Right lung (tissue), 5 donors: Measurements from ENCODE around the gene FZD4. TPM values are rescaled to one million over a fixed set of nuclear protein-coding genes. Genes with fewer than 3 reads are reported as not detected.
A peak's percentile ranks its signal among the peaks of the same experiment; 100 is the strongest.
"Not testable (repeated sequence)": the region's sequence is repeated elsewhere in the genome, so short reads cannot be mapped to it uniquely, and the experiment has no call there.

Experiments
- DNase-seq, 2 donors: peaks; one replicate each; pipeline ENCODE4 v3.0.0-alpha.2; 2013
- polyA plus RNA-seq, 5 donors: library from polyadenylated mRNA; unstranded; fragments of 120-200 nt; gene quantifications; one replicate each; pipeline versions ENCODE4 v1.2.1 to v1.2.3, GENCODE V29; 2013; ENCODE audit warnings: inconsistent platforms in 1 of 5, low replicate concordance in 1 of 5; ENCODE audit not compliant: insufficient read length in 5 of 5, insufficient read depth in 1 of 5

Gene FZD4
- polyA plus RNA-seq, 5 donors, result 21.0 to 27.1 (median 24.4) TPM

DNA sequence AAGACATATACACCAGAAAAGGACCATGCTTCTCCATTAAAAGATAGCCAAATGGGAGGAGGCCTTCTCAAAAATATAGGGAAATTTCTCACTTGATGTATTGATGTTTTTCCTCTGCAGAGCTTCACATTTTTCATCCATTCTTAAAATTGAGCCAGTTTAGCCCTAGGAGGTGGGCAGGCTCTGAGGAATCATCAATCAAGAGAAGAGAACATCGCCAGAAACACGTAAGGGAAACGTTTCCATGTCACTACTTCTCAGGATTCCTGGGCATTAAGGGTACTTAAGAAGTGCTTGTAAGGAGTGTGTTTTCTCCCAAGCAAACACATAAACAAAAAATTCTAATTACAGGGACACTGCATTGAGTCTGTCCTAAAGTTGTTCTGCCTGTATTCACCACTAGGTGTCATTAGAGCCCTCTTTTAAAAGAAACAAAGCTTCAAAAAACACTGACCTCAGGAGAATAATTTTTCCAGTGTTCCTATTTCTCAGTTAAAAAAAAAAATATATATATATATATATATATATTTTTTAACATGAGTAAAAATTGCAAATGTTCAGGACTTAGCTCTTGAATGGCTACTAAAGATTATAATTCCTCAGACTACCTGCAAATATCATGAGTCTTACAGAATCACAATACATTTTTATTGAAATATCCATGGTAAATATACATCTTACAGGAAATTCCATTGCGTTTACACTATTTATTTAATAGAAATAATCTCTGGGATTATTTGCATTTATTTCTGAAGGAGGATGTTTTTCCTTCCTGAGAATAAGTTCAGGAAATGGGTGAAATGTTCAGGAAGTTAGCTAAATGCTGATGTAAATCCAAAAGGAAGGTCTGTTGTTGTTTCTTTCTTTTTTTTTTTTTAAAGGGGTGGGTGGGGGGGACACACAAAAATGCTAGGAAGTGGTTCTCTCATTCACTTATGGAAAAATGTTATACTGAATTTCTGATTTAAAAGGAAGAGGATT, 16.0 kb downstream of the FZD4 start:
- DNase-seq, result peak in 1 of 2 donors; percentile 68

DNA sequence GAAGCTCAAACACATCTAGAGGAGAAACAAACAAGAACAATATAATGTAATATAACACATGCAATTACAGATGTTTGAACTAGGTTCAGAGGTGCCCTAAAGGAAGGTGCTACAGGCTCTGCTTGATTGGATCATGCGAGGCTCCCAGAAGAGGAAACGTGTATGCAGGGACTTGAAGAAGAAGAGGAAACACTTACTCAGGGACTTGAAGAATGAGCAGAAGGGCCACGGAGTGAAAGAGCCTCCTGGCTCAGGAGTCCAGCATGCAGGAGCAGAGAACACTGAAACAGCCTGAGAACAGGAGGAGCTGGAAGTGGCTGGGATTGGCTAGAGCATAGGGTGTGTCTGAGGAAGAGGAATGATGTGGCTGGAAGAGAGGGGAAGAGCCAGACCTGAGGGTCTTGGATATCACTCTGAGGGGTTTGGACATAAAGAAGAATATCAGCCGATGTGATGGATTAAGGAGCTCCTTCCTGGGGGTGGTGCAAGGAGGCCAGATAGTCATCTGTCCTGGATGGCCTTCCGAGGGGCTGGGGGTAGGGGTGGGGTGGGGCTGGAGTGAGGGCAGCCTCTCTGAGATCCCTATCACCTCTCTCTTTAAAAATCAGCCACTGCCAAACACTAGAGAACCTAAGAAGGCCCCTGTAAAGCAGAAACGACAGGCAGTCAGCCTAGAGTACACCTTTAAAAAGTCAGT, 16.8 kb downstream of the FZD4 start:
- no peak for DNase-seq

DNA sequence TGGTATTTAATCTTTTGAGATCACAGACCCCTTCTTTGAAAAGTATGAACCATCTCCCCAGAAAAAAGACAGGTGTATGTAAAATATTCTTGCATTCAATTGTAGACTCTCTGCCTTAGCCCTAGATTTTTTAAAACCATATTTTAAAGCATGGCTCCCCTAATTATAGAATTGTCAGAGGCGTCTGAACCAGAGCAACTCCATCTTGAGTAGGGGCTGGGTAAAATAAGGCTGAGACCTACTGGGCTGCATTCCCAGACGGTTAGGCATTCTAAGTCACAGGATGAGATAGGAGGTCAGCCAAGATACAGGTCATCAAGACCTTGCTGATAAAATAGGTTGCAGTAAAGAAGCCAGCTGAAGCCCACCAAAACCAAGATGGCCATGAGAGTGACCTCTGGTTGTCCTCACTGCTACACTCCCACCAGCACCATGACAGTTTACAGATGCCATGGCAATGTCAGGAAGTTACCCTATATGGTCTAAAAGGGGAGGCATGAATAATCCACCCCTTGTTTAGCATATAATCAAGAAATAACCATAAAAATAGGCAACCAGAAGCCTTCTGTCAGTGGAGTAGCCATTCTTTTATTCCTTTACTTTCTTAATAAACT, 17.9 kb downstream of the FZD4 start:
- not testable (repeated sequence) for DNase-seq

DNA sequence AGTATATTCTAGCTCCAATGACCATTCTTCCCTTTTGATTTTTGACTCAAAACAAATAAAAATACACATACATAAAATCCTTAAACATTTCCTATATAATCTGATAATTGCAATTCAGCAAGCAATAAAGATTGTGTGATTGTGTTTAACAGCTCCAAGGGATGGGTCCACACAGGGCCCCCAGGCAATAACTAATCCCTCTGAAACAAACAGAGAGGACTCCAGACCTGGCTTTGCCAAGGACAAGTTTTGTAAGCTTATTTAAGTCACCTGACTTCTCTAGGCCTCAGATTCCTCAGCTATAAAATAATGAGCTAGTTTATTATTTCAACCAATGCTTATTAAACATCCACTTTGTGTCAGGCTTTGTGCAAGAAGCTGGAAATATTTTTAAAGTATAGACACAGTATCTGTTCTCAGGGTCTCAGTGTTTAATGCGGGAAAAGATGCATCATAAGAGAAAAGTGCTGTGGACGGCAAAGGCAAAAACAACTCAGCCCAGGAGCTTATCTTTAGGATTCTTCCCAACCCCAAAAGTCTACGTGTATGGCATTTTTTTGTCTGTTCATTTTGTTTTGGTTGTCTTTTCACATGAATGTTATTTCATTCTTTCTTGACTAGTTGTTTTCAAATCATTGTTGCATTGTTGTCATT, 20.1 kb downstream of the FZD4 start:
- no peak for DNase-seq

DNA sequence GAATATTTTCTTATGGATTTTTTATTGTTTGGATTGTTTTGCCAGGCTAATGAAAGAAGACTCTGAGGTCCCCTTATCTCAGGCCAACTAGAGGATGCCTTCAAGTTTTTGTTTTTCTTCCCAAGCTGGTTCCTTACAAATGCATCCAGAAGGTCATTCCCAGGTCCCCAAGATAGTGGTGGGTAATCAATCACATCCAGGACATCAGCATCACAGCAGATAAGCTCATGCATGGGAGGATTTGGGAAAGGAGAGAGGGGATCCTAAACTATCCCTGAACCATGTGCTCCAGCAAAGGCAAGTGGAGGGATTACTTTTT, 20.7 kb downstream of the FZD4 start:
- no peak for DNase-seq

DNA sequence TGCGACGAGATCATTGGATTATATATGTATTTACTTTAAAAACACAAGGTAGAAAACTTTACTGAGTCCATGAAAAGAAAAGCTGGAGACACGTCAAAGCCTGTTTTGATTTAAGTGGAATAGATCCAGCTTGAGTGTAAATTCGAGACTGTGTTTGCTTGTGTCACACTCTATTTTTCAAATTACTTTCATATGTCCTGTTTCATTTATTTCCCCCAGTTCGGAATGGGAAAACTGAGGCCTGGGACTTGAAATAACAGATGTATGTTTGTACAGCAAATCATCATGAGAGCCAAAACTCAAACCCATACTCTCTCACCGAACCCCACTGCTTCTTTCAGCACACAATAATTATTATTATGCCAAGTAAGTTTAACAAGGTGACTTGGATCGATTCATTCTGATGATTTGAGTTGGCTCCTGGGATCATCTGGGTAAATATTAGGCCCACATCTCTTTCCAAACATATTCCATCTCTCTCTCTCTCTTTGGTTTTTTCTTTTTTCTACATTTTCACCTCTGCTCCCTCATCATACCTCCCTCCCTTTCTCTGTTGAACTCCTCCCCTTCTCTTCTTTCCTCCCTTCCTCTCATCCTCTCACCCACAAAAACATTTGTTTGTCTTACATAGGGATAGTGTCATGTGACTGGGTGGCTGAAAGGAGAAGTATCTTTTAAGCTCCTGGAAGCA, 21.2 kb downstream of the FZD4 start:
- no peak for DNase-seq

DNA sequence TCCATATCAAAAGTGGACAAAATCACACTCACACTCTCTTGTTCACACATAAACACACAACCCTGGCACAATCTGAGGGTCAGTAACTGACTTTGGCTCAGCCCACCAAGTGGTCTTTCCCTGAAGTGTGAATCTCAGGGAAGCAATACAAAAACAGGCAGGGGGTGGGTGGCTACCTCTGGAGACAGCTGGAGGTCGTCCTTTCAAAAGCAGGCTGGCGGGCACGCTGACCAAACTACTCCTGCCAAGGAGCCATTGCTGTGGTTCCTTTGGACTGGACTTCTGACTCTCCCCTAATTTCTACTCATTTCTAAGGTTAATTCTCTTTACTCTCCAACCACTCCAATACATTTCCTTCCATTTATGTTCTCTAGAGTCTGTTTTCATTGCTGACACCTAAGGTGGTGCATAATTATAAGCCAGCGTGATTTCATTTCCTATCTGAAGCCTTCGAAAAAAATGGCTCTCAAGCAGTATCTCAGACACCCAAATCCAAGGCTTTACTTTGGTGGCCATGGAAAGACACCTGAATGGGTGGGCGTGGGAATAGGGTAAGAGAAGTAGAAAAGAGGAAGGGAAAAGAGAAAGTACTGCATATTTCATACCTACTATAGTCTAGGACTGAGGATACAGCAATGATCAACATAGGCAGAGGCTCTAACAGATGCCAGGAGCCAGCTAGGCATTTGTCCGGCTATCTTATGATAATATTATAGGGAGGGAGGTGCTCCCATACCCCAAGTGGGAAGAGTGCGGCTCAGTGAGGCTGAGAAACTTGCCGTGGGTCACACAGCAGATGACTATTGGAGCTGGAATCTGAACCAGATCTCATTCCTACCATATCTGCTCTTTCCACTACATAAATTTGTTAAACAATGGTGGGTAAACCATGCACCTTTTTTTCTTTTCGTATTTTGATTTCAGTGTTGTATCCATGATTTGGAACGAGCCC, 22.0 kb downstream of the FZD4 start:
- no peak for DNase-seq

DNA sequence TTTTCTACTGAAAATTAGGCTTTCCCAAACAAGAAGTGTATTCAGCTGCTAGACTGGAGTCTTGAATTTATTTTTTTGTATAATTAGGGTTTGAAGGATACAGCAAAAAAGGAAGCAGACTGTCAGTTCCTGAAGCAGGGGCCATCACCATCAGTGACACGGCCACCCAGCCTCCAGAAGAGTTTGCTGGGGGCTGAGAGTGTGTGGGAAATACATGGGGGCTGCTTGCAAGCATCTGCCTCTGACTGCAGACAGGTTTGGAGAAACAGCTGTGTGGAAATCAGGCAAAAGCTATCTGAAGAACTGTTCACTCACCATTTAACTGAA, 23.0 kb downstream of the FZD4 start:
- peak in 1 of 2 donors; percentile 71 for DNase-seq

DNA sequence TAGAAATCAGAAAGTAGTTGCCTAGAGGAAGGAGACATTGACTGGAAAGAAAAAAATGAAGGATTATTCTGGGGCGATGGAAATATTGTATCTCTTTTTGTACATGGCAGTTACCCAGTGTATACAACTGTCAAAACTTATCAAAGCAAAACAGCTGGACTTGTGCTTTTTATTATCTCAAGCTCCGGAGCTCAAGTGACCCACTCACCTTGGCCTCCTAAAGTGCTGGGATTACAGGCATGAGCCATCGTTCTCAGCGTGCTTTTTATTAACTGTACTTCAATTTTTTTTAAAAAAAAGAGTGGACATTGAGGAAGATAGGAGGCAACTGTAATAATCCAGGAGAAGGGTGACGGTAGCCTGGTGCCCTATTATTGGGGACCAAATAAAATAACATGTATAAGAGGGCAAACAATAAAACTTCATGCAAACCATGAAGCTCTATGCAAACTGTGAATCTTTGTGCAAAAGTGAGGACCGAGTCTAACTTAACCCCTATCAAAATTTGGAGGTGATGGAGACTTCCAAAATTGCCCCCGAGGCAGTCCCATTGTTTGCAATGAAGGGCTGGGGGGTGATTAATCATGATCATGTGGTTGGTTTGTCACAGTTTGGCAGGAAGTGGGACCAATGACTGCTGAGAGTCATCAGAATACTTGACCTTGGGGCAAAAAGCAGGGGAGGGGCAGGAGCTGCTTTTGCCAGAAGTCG, 23.5 kb downstream of the FZD4 start:
- no peak for DNase-seq

DNA sequence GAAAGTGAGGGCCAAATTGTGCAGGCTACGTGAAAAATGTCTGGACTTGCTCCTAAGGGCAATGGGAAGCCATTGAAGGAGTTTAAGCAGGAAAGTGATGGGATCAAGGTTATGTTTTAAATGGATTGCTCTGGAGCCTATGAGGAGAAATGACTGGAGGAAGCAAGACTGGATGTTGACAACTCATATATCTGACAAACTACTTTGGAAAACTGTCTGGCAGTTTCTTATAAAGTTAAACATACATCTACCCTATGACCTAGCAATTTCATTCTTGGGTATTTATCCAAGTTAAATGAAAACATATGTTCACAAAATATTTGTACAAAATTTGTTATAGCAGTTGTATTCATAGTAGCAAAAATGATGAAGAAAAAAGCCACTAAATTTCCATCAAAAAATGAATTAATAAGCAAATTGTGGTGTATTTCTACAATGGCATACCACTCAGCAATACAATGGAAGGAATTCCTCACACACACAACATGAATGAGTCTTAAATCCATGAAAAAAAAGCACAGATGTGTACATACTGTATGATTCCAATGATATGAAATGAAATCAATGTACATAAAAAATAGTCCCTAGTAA, 24.1 kb downstream of the FZD4 start:
- no peak for DNase-seq

DNA sequence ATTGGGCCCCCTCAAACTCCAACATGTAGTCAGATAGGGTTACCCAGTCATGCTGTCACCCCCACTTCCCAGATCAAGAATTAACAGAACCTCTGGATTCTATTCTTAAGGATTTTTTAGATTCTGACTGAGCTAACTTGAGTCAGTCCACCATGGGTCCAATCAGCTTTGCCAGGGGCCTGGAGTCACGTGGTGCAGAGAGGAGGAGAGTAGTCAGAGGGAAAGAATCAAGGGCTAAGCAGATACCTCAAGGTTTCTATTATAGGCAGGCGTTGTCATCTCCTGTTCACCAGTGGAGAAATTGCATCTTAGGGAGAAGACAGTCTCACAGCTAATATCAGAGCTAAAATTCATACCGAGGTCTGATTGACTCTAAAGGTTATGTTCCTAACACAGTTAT, 28.2 kb downstream of the FZD4 start:
- DNase-seq, result no peak

DNA sequence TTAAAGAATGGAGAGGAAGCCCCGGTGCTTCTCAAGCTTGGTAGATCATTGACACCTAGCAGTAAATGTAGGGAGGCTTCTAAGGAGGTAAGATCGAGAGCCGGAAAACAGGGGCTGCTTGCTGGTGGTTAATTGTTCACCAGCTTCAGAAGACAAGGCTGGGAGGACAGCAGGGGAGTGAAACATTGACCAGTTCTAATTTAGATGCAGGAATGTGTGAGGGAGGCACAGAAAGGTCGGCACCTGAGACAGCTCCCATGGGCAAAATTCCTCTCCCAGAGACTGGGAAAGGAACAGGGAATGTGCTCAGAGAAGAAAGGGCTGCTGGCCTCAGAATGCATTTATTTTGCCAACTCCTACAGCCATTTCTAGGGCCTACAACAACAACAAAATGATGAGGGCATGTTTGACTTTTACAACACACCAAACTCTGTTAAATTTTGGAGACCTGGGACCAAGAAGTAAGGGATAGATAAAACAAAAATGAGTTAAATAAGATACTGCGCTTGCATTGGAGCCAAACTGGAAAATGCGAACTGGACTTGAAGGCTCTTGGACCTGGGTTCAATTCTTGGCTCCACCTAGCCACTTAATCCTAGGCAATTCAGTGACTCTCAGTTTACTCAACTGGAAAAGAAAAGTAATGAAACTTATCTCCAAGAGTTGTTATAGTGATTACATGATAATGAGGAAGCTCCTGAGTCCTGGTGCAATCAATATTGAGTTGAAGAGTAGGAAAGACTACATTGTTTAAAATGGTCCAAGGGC, 31.0 kb downstream of the FZD4 start:
- DNase-seq, result no peak

DNA sequence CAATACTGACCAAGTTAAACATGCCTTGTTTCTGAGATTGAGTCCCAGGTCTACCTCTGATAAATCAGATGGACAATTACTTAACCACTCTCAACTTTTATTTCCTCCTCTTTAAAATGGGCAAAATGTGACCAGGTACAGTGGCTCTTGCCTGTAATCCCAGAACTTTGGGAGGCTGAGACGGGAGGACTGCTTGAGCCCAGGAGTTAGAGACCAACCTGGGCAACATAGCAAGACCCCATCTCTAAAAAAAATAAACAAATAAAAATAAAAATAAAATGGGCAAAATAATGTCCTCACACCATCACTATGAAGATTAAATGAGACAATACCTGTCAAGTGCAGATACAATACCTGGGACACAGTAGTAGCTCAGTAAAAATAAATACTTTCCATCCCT, 33.0 kb downstream of the FZD4 start:
- DNase-seq, result no peak

DNA sequence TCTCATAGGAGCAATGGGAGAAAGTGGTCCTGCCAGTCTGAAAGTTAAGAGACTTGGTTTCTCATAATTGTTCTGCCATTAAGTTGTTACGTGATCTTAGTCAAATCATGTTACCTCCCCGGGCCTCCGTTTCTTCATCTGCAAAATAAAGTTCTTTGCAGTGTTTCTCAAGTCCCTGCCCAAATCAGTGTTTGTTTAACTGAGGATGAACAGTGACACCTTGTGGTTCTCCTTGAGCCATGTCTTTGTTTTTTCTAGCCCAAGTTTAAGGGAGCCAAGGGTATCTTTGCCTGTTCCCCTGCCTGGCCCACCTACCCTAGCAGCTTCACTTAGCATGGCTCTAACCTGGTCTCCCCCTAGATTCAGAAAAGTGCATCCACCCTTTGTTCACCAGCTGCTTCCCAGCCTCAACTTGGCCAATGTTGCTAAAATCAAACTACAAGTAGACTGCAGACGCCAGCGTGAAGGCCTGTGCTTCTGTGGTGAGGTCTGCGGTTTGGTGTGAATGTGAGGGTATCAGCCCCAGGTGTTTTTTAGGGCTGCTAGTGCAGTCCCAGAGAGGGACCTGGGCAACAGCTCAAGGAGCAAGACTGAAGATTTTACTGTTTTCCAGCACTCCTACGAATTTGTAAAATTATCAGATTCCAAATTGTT, 35.5 kb downstream of the FZD4 start:
- peak in 1 of 2 donors; percentile 56 for DNase-seq

DNA sequence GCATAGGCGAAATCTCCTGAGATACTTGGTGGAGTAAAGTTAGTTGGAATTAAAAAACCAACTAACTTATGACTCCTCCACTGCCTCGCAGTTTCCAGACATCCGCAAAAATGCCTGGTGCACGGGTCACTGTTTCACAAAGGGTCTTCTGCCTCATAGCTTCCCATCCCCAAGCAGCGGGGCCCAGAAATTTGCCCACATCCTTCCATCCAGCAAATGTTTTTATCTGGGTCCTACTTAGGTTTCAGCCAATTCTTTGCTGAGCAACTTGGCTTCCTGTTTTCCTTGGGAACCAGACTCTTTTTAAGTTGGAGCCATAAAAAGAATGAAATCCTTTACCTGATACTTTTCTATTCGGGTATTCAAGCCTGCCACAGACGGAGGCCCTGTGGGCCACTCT, 36.2 kb downstream of the FZD4 start:
- no peak for DNase-seq

DNA sequence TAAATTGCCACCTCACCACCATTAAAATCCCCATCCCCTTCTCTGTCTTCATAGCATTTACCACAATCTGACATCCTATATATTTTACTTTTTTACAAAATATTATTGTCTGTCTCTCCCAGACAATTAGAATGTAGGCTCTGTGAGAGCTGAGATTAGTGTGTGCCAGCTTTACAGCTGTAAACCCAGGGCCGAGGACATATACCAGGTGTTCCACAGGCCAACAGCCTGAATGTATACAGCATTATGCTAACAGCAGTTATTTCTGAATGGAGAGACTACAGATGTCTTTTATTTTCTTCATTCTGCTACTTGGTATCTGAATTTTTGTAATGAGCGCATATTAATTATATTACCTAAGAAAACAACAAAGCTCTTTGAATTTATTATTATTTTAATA, 36.7 kb downstream of the FZD4 start:
- DNase-seq, result no peak

DNA sequence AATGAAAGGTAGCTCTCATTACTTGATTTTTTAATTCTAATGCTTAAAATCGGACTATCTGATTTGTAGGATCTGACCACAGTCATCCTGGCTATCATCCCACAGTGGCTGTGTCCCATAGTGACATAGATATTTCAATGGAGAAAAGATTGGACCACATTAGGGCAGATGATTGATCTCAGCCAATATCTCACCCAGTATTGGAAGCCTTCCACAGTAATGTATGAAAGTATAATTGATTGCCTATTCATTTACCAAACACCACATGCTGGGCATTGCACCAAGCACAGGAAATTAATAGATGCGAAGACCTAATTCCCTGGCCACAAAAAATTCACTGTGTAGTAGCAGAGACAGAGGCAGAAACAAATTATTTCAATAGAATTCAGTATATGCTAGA, 37.6 kb downstream of the FZD4 start:
- no peak for DNase-seq

DNA sequence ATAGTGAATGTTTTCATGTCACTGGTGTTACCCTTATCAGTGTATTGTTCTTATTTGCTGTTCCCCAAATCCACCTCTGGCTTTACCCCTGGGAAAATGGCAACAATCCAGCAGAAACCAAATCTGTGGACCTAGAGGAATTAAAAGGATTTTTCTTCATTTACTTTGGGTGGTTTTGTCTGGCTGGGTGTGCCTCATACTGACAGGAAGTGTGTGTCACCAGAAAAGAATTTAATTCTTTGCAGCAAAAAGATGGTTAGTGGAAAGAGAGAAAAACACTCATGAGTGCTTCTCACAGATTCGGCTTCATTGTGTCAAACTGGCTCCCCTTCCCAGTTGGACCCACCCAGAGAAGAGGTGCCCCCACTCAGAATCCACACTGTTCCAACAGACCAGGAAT, 38.9 kb downstream of the FZD4 start:
- DNase-seq, result peak in 1 of 2 donors; percentile 21
